ENCODE data around the gene ARHGAP26. TPM values are rescaled to one million over a fixed set of nuclear protein-coding genes. Genes with fewer than 3 reads are reported as not detected.

ARHGAP26 gene
- total RNA-seq, 1 experiment from 2014 or later = 79.8 TPM

GRCh38 chr5:143254819-143255218, 484.6 kb downstream of the ARHGAP26 start:
- intact Hi-C loops (cut with micrococcal nuclease; ENCODE audit: unreplicated experiment) = no loop called here
- Mint-ChIP-seq H3K4me3 (ENCODE audit: unreplicated experiment) (no peak overlapping the region), H3K9me3 (ENCODE audit: unreplicated experiment) (no peaks in the 10 kb centered on the region), H3K36me3 (ENCODE audit: insufficient read depth, unreplicated experiment) (no peaks in the 10 kb centered on the region), H3K4me1 (ENCODE audit: low read depth, unreplicated experiment) (peaks cover 15% of the 10 kb centered on the region), H3K27me3 (ENCODE audit: insufficient read depth, unreplicated experiment) (no peaks in the 10 kb centered on the region), H3K27ac (ENCODE audit: unreplicated experiment) (no peak overlapping the region)
- no TSS peak for BruUV-seq (replicated peaks)
- Histone ChIP-seq H3K27me3 (replicated peaks; ENCODE audit: control insufficient read depth, insufficient read depth, low read length) (no peaks in the 10 kb centered on the region), H3K4me3 (ENCODE audit: low read depth, low read length) (no peak overlapping the region), H3K4me1 (peaks cover 15% of the 10 kb centered on the region), H3K36me3 (ENCODE audit: control insufficient read depth, insufficient read depth, low read length) (no peaks in the 10 kb centered on the region), H3K9me3 (no peaks in the 10 kb centered on the region)
- ChIA-PET POLR2A (no interaction called here), CTCF (no interaction called here)
- no peak for DNase-seq
- TF ChIP-seq, protein P1, sequence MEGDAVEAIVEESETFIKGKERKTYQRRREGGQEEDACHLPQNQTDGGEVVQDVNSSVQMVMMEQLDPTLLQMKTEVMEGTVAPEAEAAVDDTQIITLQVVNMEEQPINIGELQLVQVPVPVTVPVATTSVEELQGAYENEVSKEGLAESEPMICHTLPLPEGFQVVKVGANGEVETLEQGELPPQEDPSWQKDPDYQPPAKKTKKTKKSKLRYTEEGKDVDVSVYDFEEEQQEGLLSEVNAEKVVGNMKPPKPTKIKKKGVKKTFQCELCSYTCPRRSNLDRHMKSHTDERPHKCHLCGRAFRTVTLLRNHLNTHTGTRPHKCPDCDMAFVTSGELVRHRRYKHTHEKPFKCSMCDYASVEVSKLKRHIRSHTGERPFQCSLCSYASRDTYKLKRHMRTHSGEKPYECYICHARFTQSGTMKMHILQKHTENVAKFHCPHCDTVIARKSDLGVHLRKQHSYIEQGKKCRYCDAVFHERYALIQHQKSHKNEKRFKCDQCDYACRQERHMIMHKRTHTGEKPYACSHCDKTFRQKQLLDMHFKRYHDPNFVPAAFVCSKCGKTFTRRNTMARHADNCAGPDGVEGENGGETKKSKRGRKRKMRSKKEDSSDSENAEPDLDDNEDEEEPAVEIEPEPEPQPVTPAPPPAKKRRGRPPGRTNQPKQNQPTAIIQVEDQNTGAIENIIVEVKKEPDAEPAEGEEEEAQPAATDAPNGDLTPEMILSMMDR (IDR thresholded peaks at IDR 0.05; ENCODE audit: insufficient read depth in 1 of 2, low read depth in 1 of 2, low read length in 1 of 2, severe bottlenecking in 1 of 2, unreplicated experiment in 1 of 2) = no peak

DNA sequence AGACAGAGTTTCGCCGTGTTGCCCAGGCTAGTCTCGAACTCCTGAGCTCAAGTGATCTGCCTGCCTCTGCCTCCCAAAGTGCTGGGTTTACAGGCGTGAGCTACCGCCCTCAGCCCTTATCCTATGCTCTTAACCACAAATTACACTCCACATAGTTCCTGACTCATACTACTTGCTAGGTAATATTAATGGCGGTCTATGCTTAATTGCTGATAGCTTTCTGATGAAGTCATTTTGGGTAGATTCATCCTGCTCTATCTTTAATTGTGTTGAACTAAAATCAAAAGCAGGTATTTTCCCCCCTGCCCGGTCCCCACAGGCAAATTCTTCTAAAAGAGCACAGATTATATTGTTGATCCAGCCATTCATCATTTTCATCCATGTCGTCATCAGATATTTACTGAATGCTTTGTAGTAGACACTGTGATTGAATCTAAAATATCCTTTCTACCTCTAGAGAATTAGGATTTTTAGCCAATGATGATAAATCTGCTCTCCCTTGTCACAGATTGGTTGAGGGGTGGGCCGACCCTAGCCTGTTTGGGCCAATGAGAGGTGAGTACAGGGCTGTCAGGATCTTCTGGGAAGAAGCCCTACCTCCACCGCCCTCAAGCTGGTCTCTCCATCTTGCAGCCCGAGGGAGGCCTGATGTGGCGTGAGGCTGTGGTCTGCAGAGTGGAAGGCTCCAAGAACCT, 488.5 kb downstream of the ARHGAP26 start:
- H3K4me1 ChIP-seq = no peaks in the 10 kb centered on the region; the same call in 1 of the 2 replicates
- H3K9me3 Mint-ChIP-seq (ENCODE audit: unreplicated experiment) = no peaks in the 10 kb centered on the region
- H3K27me3 Mint-ChIP-seq (ENCODE audit: insufficient read depth, unreplicated experiment) = no peaks in the 10 kb centered on the region
- CTCF ChIA-PET = interaction anchor here (0.5 kb wide), 1 partner anchor 436 kb away, joined by 4 read pairs; no protein-coding TSS in a partner anchor
- intact Hi-C loops (cut with micrococcal nuclease; ENCODE audit: unreplicated experiment) = no loop called here
- POLR2A ChIA-PET = no interaction called here
- BruUV-seq (replicated peaks) = no TSS peak
- H3K9me3 ChIP-seq = no peaks in the 10 kb centered on the region
- no peak overlapping the region for H3K4me3 Mint-ChIP-seq (ENCODE audit: unreplicated experiment)
- no peaks in the 10 kb centered on the region for H3K36me3 ChIP-seq (ENCODE audit: control insufficient read depth, insufficient read depth, low read length)
- H3K27ac Mint-ChIP-seq (ENCODE audit: unreplicated experiment) = no peak overlapping the region
- no peak for DNase-seq
- H3K4me1 Mint-ChIP-seq (ENCODE audit: low read depth, unreplicated experiment) = no peaks in the 10 kb centered on the region
- TF ChIP-seq, protein P1 (IDR thresholded peaks at IDR 0.05; ENCODE audit: insufficient read depth in 1 of 2, low read depth in 1 of 2, low read length in 1 of 2, severe bottlenecking in 1 of 2, unreplicated experiment in 1 of 2) = no peak
- no peaks in the 10 kb centered on the region for H3K27me3 ChIP-seq (replicated peaks; ENCODE audit: control insufficient read depth, insufficient read depth, low read length)
- H3K4me3 ChIP-seq (ENCODE audit: low read depth, low read length) = no peak overlapping the region
- H3K36me3 Mint-ChIP-seq (ENCODE audit: insufficient read depth, unreplicated experiment) = no peaks in the 10 kb centered on the region

DNA sequence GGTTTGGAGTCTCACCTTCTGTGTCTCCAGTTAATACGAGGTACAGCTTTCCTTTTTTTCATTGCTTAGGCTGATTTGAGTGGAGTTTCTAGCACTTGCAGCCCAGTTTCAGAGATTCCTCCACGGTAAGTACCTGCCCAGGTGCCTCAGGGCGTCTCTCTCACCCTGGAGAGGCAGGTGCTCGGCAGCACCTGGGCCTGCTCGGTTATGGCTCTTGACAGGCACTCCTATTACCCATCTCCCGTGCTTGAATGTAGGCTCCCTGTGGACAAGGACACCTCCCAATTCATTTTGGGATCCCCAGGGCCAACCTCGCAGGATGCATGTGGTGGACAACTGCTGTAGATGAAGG, 489.1 kb downstream of the ARHGAP26 start:
- H3K27me3 Mint-ChIP-seq (ENCODE audit: insufficient read depth, unreplicated experiment) = no peaks in the 10 kb centered on the region
- Histone ChIP-seq H3K36me3 (ENCODE audit: control insufficient read depth, insufficient read depth, low read length) (no peaks in the 10 kb centered on the region), H3K27me3 (replicated peaks; ENCODE audit: control insufficient read depth, insufficient read depth, low read length) (no peaks in the 10 kb centered on the region), H3K4me3 (ENCODE audit: low read depth, low read length) (no peak overlapping the region), H3K4me1 (no peaks in the 10 kb centered on the region; the same call in 1 of the 2 replicates), H3K9me3 (no peaks in the 10 kb centered on the region)
- H3K9me3 Mint-ChIP-seq (ENCODE audit: unreplicated experiment) = no peaks in the 10 kb centered on the region
- TF ChIP-seq, protein P1 (IDR thresholded peaks at IDR 0.05; ENCODE audit: insufficient read depth in 1 of 2, low read depth in 1 of 2, low read length in 1 of 2, severe bottlenecking in 1 of 2, unreplicated experiment in 1 of 2) = no peak
- intact Hi-C loops (cut with micrococcal nuclease; ENCODE audit: unreplicated experiment) = no loop called here
- POLR2A ChIA-PET = no interaction called here
- H3K4me3 Mint-ChIP-seq (ENCODE audit: unreplicated experiment) = no peak overlapping the region
- no peak overlapping the region for H3K27ac Mint-ChIP-seq (ENCODE audit: unreplicated experiment)
- no peak for DNase-seq
- no peaks in the 10 kb centered on the region for H3K4me1 Mint-ChIP-seq (ENCODE audit: low read depth, unreplicated experiment)
- no TSS peak for BruUV-seq (replicated peaks)
- CTCF ChIA-PET = no interaction called here
- no peaks in the 10 kb centered on the region for H3K36me3 Mint-ChIP-seq (ENCODE audit: insufficient read depth, unreplicated experiment)
